Measurements from ENCODE around the gene CNTNAP5.

The CNTNAP5 gene

DNA sequence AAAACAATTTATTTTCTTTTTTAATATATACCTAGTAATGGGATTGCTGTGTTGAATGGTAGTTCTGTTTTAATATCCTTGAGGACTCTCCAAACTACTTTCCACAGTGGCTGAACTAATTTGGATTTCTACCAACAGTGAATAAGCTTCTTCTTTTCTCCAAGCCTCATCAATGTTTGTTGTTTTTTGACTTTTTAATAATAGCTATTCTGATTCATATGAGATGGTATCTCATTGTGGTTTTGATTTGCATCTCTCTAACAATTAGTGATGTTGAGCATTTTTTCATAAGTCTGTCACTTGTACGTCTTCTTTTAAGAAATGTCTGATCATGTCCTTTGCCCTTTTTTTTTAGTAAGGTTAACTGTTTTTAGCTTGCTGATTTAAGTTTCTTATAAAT lies 863.3 kb downstream of the CNTNAP5 start:
- Histone ChIP-seq H3K27me3 (ENCODE audit: insufficient read depth, low read length) (no peaks in the 10 kb centered on the region), H3K4ac (ENCODE audit: low read depth, low read length) (no peak overlapping the region), H3K36me3 (ENCODE audit: control insufficient read depth in 1 of 2, insufficient read depth in 2 of 2, low read length in 2 of 2) (no peaks in the 10 kb centered on the region), H3K14ac (ENCODE audit: low read length) (no peak overlapping the region), H3K9me3 (ENCODE audit: insufficient read depth, low read depth, low read length) (no peaks in the 10 kb centered on the region), H2BK12ac (ENCODE audit: low read length) (no peak overlapping the region), H2BK5ac (ENCODE audit: low read depth, low read length, poor library complexity) (no peak overlapping the region), H3K4me1 (ENCODE audit: control insufficient read depth in 1 of 2, insufficient read depth in 2 of 2, low read length in 2 of 2) (no peaks in the 10 kb centered on the region), H3K23ac (ENCODE audit: low read length) (no peak overlapping the region), H4K12ac (ENCODE audit: low read depth, low read length) (no peak overlapping the region), H3K27ac (ENCODE audit: low read depth, low read length) (no peak overlapping the region), H2AFZ (ENCODE audit: insufficient read depth, low read length, poor library complexity) (no peak overlapping the region), H4K8ac (ENCODE audit: low read depth, low read length) (no peak overlapping the region), H3K9ac (ENCODE audit: low read length) (no peak overlapping the region), H3K79me1 (ENCODE audit: low read length) (no peaks in the 10 kb centered on the region), H3K79me2 (ENCODE audit: control insufficient read depth, insufficient read depth, low read length, poor library complexity) (no peaks in the 10 kb centered on the region), H4K91ac (ENCODE audit: low read depth, low read length) (no peak overlapping the region), H2AK5ac (ENCODE audit: low read length) (no peak overlapping the region), H3K4me3 (ENCODE audit: low read depth, low read length) (no peak overlapping the region), H2BK120ac (ENCODE audit: insufficient read depth, low read length, poor library complexity) (no peak overlapping the region), H3K18ac (ENCODE audit: low read length) (no peak overlapping the region), H3K4me2 (ENCODE audit: low read length) (no peak overlapping the region)
- no CpG with 5 or more reads among the region's 1 CpG for WGBS (ENCODE audit: extremely low coverage, insufficient coverage, insufficient read length)
- no peak for DNase-seq

- H3K4me3 ChIP-seq (ENCODE audit: low read depth, low read length), result no peak overlapping the region
- no peak overlapping the region for H2AK5ac ChIP-seq (ENCODE audit: low read length)
- no peak overlapping the region for H3K23ac ChIP-seq (ENCODE audit: low read length)
- no peak overlapping the region for H2BK12ac ChIP-seq (ENCODE audit: low read length)
- no peak overlapping the region for H3K27ac ChIP-seq (ENCODE audit: low read depth, low read length)
- no peak overlapping the region for H3K4me2 ChIP-seq (ENCODE audit: low read length)
- no peak overlapping the region for H2AFZ ChIP-seq (ENCODE audit: insufficient read depth, low read length, poor library complexity)
- no peak overlapping the region for H3K9ac ChIP-seq (ENCODE audit: low read length)
- no peaks in the 10 kb centered on the region for H3K9me3 ChIP-seq (ENCODE audit: insufficient read depth, low read depth, low read length)
- no peak overlapping the region for H3K14ac ChIP-seq (ENCODE audit: low read length)
- H3K18ac ChIP-seq (ENCODE audit: low read length), result no peak overlapping the region
- no peaks in the 10 kb centered on the region for H3K36me3 ChIP-seq (ENCODE audit: control insufficient read depth in 1 of 2, insufficient read depth in 2 of 2, low read length in 2 of 2)
- H3K27me3 ChIP-seq (ENCODE audit: insufficient read depth, low read length), result no peaks in the 10 kb centered on the region
- DNase-seq, result no peak
- no peak overlapping the region for H4K91ac ChIP-seq (ENCODE audit: low read depth, low read length)
- H2BK5ac ChIP-seq (ENCODE audit: low read depth, low read length, poor library complexity), result no peak overlapping the region
- no peaks in the 10 kb centered on the region for H3K79me2 ChIP-seq (ENCODE audit: control insufficient read depth, insufficient read depth, low read length, poor library complexity)
- H3K4me1 ChIP-seq (ENCODE audit: control insufficient read depth in 1 of 2, insufficient read depth in 2 of 2, low read length in 2 of 2), result no peaks in the 10 kb centered on the region
- no peak overlapping the region for H4K8ac ChIP-seq (ENCODE audit: low read depth, low read length)
- no peaks in the 10 kb centered on the region for H3K79me1 ChIP-seq (ENCODE audit: low read length)
- no peak overlapping the region for H2BK120ac ChIP-seq (ENCODE audit: insufficient read depth, low read length, poor library complexity)
- H4K12ac ChIP-seq (ENCODE audit: low read depth, low read length), result no peak overlapping the region
- no CpG with 5 or more reads among the region's 2 CpGs for WGBS (ENCODE audit: extremely low coverage, insufficient coverage, insufficient read length)
- no peak overlapping the region for H3K4ac ChIP-seq (ENCODE audit: low read depth, low read length)
Measured at GRCh38 chr2:124894199-124894598, 869.1 kb downstream of the CNTNAP5 start.

- Histone ChIP-seq H2BK120ac (ENCODE audit: insufficient read depth, low read length, poor library complexity) (no peak overlapping the region), H4K91ac (ENCODE audit: low read depth, low read length) (no peak overlapping the region), H3K36me3 (ENCODE audit: control insufficient read depth in 1 of 2, insufficient read depth in 2 of 2, low read length in 2 of 2) (no peaks in the 10 kb centered on the region), H4K12ac (ENCODE audit: low read depth, low read length) (no peak overlapping the region), H2AFZ (ENCODE audit: insufficient read depth, low read length, poor library complexity) (no peak overlapping the region), H3K18ac (ENCODE audit: low read length) (no peak overlapping the region), H3K4me2 (ENCODE audit: low read length) (no peak overlapping the region), H4K8ac (ENCODE audit: low read depth, low read length) (no peak overlapping the region), H3K9ac (ENCODE audit: low read length) (no peak overlapping the region), H3K4ac (ENCODE audit: low read depth, low read length) (no peak overlapping the region), H3K79me2 (ENCODE audit: control insufficient read depth, insufficient read depth, low read length, poor library complexity) (no peaks in the 10 kb centered on the region), H2BK5ac (ENCODE audit: low read depth, low read length, poor library complexity) (no peak overlapping the region), H3K4me1 (ENCODE audit: control insufficient read depth in 1 of 2, insufficient read depth in 2 of 2, low read length in 2 of 2) (no peaks in the 10 kb centered on the region), H3K14ac (ENCODE audit: low read length) (no peak overlapping the region), H2AK5ac (ENCODE audit: low read length) (no peak overlapping the region), H3K79me1 (ENCODE audit: low read length) (no peaks in the 10 kb centered on the region), H3K23ac (ENCODE audit: low read length) (no peak overlapping the region), H3K27ac (ENCODE audit: low read depth, low read length) (no peak overlapping the region), H3K4me3 (ENCODE audit: low read depth, low read length) (no peak overlapping the region), H3K9me3 (ENCODE audit: insufficient read depth, low read depth, low read length) (no peaks in the 10 kb centered on the region), H2BK12ac (ENCODE audit: low read length) (no peak overlapping the region), H3K27me3 (ENCODE audit: insufficient read depth, low read length) (no peaks in the 10 kb centered on the region)
- no CpG with 5 or more reads among the region's 4 CpGs for WGBS (ENCODE audit: extremely low coverage, insufficient coverage, insufficient read length)
- no peak for DNase-seq
Measured at GRCh38 chr2:124898827-124899226, 873.7 kb downstream of the CNTNAP5 start.

DNA sequence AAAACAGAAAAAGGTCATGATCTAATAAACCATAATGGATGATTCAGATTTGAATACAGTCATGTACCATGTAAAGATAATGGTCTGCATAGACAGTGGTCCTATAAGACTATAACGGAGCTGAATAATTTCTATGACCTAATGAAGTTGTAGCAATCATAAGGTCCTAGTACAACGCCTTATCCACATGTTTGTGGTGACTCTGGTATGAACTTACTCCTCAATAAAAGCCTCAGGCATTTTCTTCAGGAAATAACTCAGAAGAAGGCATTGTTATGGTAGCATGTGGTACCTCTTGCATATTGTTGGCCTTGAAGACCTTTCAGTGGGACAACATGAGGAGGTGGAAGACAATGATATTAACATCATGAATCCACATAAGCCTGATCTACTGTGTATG lies 883.3 kb downstream of the CNTNAP5 start:
- no peak overlapping the region for H2BK5ac ChIP-seq (ENCODE audit: low read depth, low read length, poor library complexity)
- H3K27ac ChIP-seq (ENCODE audit: low read depth, low read length), result no peak overlapping the region
- H2BK12ac ChIP-seq (ENCODE audit: low read length), result no peak overlapping the region
- H3K4me3 ChIP-seq (ENCODE audit: low read depth, low read length), result no peak overlapping the region
- no peak overlapping the region for H3K9ac ChIP-seq (ENCODE audit: low read length)
- no peak overlapping the region for H4K8ac ChIP-seq (ENCODE audit: low read depth, low read length)
- no peak for DNase-seq
- no peak overlapping the region for H4K12ac ChIP-seq (ENCODE audit: low read depth, low read length)
- no peaks in the 10 kb centered on the region for H3K4me1 ChIP-seq (ENCODE audit: control insufficient read depth in 1 of 2, insufficient read depth in 2 of 2, low read length in 2 of 2)
- H3K36me3 ChIP-seq (ENCODE audit: control insufficient read depth in 1 of 2, insufficient read depth in 2 of 2, low read length in 2 of 2), result no peaks in the 10 kb centered on the region
- H3K9me3 ChIP-seq (ENCODE audit: insufficient read depth, low read depth, low read length), result no peaks in the 10 kb centered on the region
- H3K27me3 ChIP-seq (ENCODE audit: insufficient read depth, low read length), result no peaks in the 10 kb centered on the region
- H3K79me1 ChIP-seq (ENCODE audit: low read length), result no peaks in the 10 kb centered on the region
- H3K79me2 ChIP-seq (ENCODE audit: control insufficient read depth, insufficient read depth, low read length, poor library complexity), result no peaks in the 10 kb centered on the region
- H3K23ac ChIP-seq (ENCODE audit: low read length), result no peak overlapping the region
- no peak overlapping the region for H2AFZ ChIP-seq (ENCODE audit: insufficient read depth, low read length, poor library complexity)
- no peak overlapping the region for H2BK120ac ChIP-seq (ENCODE audit: insufficient read depth, low read length, poor library complexity)
- H3K4me2 ChIP-seq (ENCODE audit: low read length), result no peak overlapping the region
- H4K91ac ChIP-seq (ENCODE audit: low read depth, low read length), result no peak overlapping the region
- no CpG with 5 or more reads among the region's 2 CpGs for WGBS (ENCODE audit: extremely low coverage, insufficient coverage, insufficient read length)
- no peak overlapping the region for H3K4ac ChIP-seq (ENCODE audit: low read depth, low read length)
- no peak overlapping the region for H2AK5ac ChIP-seq (ENCODE audit: low read length)
- no peak overlapping the region for H3K14ac ChIP-seq (ENCODE audit: low read length)
- no peak overlapping the region for H3K18ac ChIP-seq (ENCODE audit: low read length)
